Caco-2 (cell line): Measurements from ENCODE around the gene ABCA3. TPM values are rescaled to one million over a fixed set of nuclear protein-coding genes. Genes with fewer than 3 reads are reported as not detected.

Experiments used
- BruUV-seq: library from RNA; stranded (reverse); fragments of 400-500 nt; replicated peaks from 2 replicates; lab custom pipeline; 2021; lab: Mats Ljungman, UMichigan
- CTCF ChIA-PET: fragments of 300-600 bp; sonication (Branson Sonifier 250); formaldehyde crosslinking; loops from one replicate; lab custom pipeline; 2022; ENCODE audit warnings: antibody characterized with exemption; lab: Charles Lee
- POLR2A ChIA-PET: fragments of 300-600 bp; sonication (Branson Sonifier 250); formaldehyde crosslinking; loops from one replicate; lab custom pipeline; 2022; ENCODE audit warnings: antibody characterized with exemption; lab: Charles Lee
- DNase-seq, 2 experiments: peaks; one replicate each; pipeline versions ENCODE4 v3.0.0 to v3.0.0-alpha.2; 2020 to 2022
- H3K27me3 ChIP-seq: replicated peaks from 2 replicates; pipeline ENCODE4 v1.6.0; 2011; ENCODE audit warnings: low read length; ENCODE audit not compliant: control insufficient read depth, insufficient read depth
- H3K36me3 ChIP-seq: 2 replicates; pipeline ENCODE4 v1.5.1; 2011; ENCODE audit warnings: low read length; ENCODE audit not compliant: control insufficient read depth, insufficient read depth
- H3K4me1 ChIP-seq: fragments of 250-450 bp; sonication (Bioruptor Pico); 2 replicates; pipeline ENCODE4 v1.5.1; 2020; ENCODE audit warnings: mild to moderate bottlenecking
- H3K4me3 ChIP-seq: 2 replicates; pipeline ENCODE4 v1.5.1; 2011; ENCODE audit warnings: low read depth, mild to moderate bottlenecking, control low read depth, low read length
- H3K9me3 ChIP-seq: fragments of 250-450 bp; sonication (Bioruptor Pico); 2 replicates; pipeline ENCODE4 v1.5.1; 2020; ENCODE audit warnings: mild to moderate bottlenecking, moderate library complexity
- H3K27ac Mint-ChIP-seq: one replicate; pipeline ENCODE4 v1.8.0; 2022; ENCODE audit warnings: mixed read lengths; ENCODE audit not compliant: unreplicated experiment
- H3K27me3 Mint-ChIP-seq: one replicate; pipeline ENCODE4 v1.8.0; 2022; ENCODE audit warnings: mixed read lengths; ENCODE audit not compliant: insufficient read depth, unreplicated experiment
- H3K36me3 Mint-ChIP-seq: one replicate; pipeline ENCODE4 v1.8.0; 2022; ENCODE audit warnings: mild to moderate bottlenecking, mixed read lengths; ENCODE audit not compliant: insufficient read depth, unreplicated experiment
- H3K4me1 Mint-ChIP-seq: one replicate; pipeline ENCODE4 v1.8.0; 2022; ENCODE audit warnings: low read depth, mixed read lengths; ENCODE audit not compliant: unreplicated experiment
- H3K4me3 Mint-ChIP-seq: one replicate; pipeline ENCODE4 v1.8.0; 2022; ENCODE audit warnings: mild to moderate bottlenecking, moderate library complexity, mixed read lengths; ENCODE audit not compliant: unreplicated experiment
- H3K9me3 Mint-ChIP-seq: one replicate; pipeline ENCODE4 v1.8.0; 2022; ENCODE audit warnings: mixed read lengths; ENCODE audit not compliant: unreplicated experiment
- intact Hi-C: fragments of 100-400 bp; cut with micrococcal nuclease; formaldehyde crosslinking; loops from one replicate; pipeline ENCODE4 v1.10.0; 2022; ENCODE audit not compliant: unreplicated experiment
- total RNA-seq: library from RNA; stranded (reverse); gene quantifications from 2 replicates; pipeline ENCODE4 v1.2.3, GENCODE V29; 2022
- TF ChIP-seq, protein P1 (sequence below), 2 experiments: fragments of 200-600 bp in 1 of 2; IDR thresholded peaks; 1 replicate in 1 of 2; 2 replicates in 1 of 2; pipeline versions ENCODE4 v1.5.1 to v1.8.0; 2011 to 2022; ENCODE audit warnings: antibody characterized with exemption in 1 of 2, control low read depth in 1 of 2, inconsistent platforms in 1 of 2, low read depth in 1 of 2, low read length in 1 of 2, mild to moderate bottlenecking in 1 of 2, moderate library complexity in 1 of 2; ENCODE audit not compliant: insufficient read depth in 1 of 2, severe bottlenecking in 1 of 2, unreplicated experiment in 1 of 2

Gene ABCA3
- total RNA-seq, 1 experiment from 2014 or later: 16.1 TPM

DNA sequence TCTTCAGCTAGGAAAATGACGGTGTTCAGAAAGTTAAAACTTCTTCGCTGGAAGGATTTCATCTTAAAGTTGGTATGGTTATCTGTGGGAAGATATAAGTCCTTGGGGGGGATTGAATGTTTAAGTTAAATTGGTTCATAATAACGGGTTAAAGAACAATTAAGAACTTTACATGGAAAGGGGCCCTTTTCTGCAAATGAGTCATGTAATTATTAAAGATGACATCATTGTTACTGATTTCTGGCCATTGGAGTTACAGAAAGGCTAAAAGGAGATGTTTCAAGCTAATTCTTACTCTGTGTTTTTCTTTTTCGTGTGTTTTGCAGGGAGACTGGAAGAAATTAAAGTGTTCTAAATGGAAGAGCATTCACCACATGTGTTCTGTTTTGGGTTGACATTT is 20.6 kb upstream of the ABCA3 start:
- Histone ChIP-seq H3K4me3 (no peak overlapping the region), H3K36me3 (no peaks in the 10 kb centered on the region), H3K27me3 (no peaks in the 10 kb centered on the region), H3K4me1 (no peaks in the 10 kb centered on the region), H3K9me3 (no peaks in the 10 kb centered on the region)
- no peak overlapping the region for H3K27ac Mint-ChIP-seq
- H3K4me1 Mint-ChIP-seq: no peaks in the 10 kb centered on the region
- H3K9me3 Mint-ChIP-seq: peaks cover 10% of the 10 kb centered on the region
- ChIA-PET POLR2A (no interaction called here), CTCF (no interaction called here)
- no peaks in the 10 kb centered on the region for H3K27me3 Mint-ChIP-seq
- no peak for DNase-seq
- no peak overlapping the region for H3K4me3 Mint-ChIP-seq
- BruUV-seq: no TSS peak
- peaks cover 7% of the 10 kb centered on the region for H3K36me3 Mint-ChIP-seq
- intact Hi-C loops: no loop called here
- TF ChIP-seq, protein P1, sequence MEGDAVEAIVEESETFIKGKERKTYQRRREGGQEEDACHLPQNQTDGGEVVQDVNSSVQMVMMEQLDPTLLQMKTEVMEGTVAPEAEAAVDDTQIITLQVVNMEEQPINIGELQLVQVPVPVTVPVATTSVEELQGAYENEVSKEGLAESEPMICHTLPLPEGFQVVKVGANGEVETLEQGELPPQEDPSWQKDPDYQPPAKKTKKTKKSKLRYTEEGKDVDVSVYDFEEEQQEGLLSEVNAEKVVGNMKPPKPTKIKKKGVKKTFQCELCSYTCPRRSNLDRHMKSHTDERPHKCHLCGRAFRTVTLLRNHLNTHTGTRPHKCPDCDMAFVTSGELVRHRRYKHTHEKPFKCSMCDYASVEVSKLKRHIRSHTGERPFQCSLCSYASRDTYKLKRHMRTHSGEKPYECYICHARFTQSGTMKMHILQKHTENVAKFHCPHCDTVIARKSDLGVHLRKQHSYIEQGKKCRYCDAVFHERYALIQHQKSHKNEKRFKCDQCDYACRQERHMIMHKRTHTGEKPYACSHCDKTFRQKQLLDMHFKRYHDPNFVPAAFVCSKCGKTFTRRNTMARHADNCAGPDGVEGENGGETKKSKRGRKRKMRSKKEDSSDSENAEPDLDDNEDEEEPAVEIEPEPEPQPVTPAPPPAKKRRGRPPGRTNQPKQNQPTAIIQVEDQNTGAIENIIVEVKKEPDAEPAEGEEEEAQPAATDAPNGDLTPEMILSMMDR (IDR thresholded peaks at IDR 0.05; ENCODE audit: insufficient read depth in 1 of 2, low read depth in 1 of 2, low read length in 1 of 2, severe bottlenecking in 1 of 2, unreplicated experiment in 1 of 2): no peak

GRCh38 chr16:2359919-2360318 is 19.4 kb upstream of the ABCA3 start:
- H3K27ac Mint-ChIP-seq: no peak overlapping the region
- Histone ChIP-seq H3K36me3 (no peaks in the 10 kb centered on the region), H3K4me3 (no peak overlapping the region), H3K4me1 (no peaks in the 10 kb centered on the region), H3K27me3 (no peaks in the 10 kb centered on the region), H3K9me3 (no peaks in the 10 kb centered on the region)
- H3K36me3 Mint-ChIP-seq: peaks cover 5% of the 10 kb centered on the region
- no peak overlapping the region for H3K4me3 Mint-ChIP-seq
- ChIA-PET POLR2A (no interaction called here), CTCF (no interaction called here)
- H3K9me3 Mint-ChIP-seq: peaks cover 10% of the 10 kb centered on the region
- DNase-seq: no peak
- no peaks in the 10 kb centered on the region for H3K27me3 Mint-ChIP-seq
- intact Hi-C loops: no loop called here
- H3K4me1 Mint-ChIP-seq: no peaks in the 10 kb centered on the region
- no TSS peak for BruUV-seq
- TF ChIP-seq, protein P1 (IDR thresholded peaks at IDR 0.05; ENCODE audit: insufficient read depth in 1 of 2, low read depth in 1 of 2, low read length in 1 of 2, severe bottlenecking in 1 of 2, unreplicated experiment in 1 of 2): no peak

DNA sequence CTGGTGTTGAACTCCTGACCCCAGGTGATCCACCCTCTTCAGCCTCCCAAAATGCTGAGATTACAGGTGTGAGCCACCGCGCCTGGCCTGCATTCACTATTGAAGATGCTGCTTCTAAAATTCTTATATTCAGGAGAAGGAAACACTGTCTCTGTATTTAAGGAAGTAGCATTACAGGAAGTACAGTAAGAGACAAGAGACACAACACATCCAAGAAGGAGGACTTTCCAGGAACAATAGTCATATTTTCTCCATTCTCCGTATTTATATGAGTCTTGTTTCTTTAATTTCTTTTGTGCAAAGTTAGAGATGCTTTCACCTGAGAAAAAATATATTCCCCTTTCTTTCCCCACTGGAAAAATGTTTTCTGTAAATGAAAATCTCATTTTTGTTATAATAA is 18.3 kb upstream of the ABCA3 start:
- ChIA-PET CTCF (no interaction called here), POLR2A (no interaction called here)
- Histone ChIP-seq H3K9me3 (no peaks in the 10 kb centered on the region), H3K4me3 (no peak overlapping the region), H3K4me1 (no peaks in the 10 kb centered on the region), H3K27me3 (no peaks in the 10 kb centered on the region), H3K36me3 (no peaks in the 10 kb centered on the region)
- Mint-ChIP-seq H3K27ac (no peak overlapping the region), H3K4me3 (no peak overlapping the region), H3K36me3 (peaks cover 5% of the 10 kb centered on the region), H3K27me3 (no peaks in the 10 kb centered on the region), H3K9me3 (peaks cover 10% of the 10 kb centered on the region), H3K4me1 (no peaks in the 10 kb centered on the region)
- BruUV-seq: no TSS peak
- TF ChIP-seq, protein P1 (IDR thresholded peaks at IDR 0.05; ENCODE audit: insufficient read depth in 1 of 2, low read depth in 1 of 2, low read length in 1 of 2, severe bottlenecking in 1 of 2, unreplicated experiment in 1 of 2): no peak
- intact Hi-C loops: no loop called here
- DNase-seq: no peak
